Upper lobe of right lung (tissue), 1 donor: Measurements from ENCODE around the gene YIF1A. TPM values are rescaled to one million over a fixed set of nuclear protein-coding genes. Genes with fewer than 3 reads are reported as not detected.

Experiments used
- ATAC-seq: fragments of 200-7000 bp; cut with Tn5 transposase; one replicate; pipeline ENCODE4 v1.9.1; 2020; ENCODE audit warnings: mild to moderate bottlenecking, moderate library complexity
- DNase-seq: peaks from one replicate; pipeline ENCODE4 v3.0.0-alpha.2; 2020
- H3K27ac ChIP-seq: fragments of 200-600 bp; one replicate; pipeline ENCODE4 v1.8.0; 2022
- H3K27me3 ChIP-seq: fragments of 200-600 bp; one replicate; pipeline ENCODE4 v1.8.0; 2022; ENCODE audit warnings: mild to moderate bottlenecking
- H3K36me3 ChIP-seq: fragments of 200-600 bp; one replicate; pipeline ENCODE4 v1.8.0; 2022
- H3K4me1 ChIP-seq: fragments of 200-600 bp; one replicate; pipeline ENCODE4 v1.8.0; 2022
- H3K4me3 ChIP-seq: fragments of 200-600 bp; one replicate; pipeline ENCODE4 v1.8.0; 2022; ENCODE audit warnings: mild to moderate bottlenecking
- H3K9me3 ChIP-seq: fragments of 200-600 bp; one replicate; pipeline ENCODE4 v1.8.0; 2022
- intact Hi-C: fragments of 100-400 bp; cut with DNase I; formaldehyde crosslinking; loops from one replicate; pipeline ENCODE4 v1.11.0; 2022
- total RNA-seq: library from RNA; stranded (reverse); fragmentation: NEBNext Ultra II Directional; extraction: Animal tissue kit (Norgen Biotek cat#: 25700); gene quantifications from one replicate; pipeline ENCODE4 v1.2.1, GENCODE V29; 2021
- TF ChIP-seq, protein P1 (sequence below): fragments of 200-600 bp; IDR thresholded peaks from one replicate; pipeline ENCODE4 v1.8.0; 2022; ENCODE audit warnings: antibody characterized with exemption
- donor health status: DM: no; HTN: yes; CAD: no; lungs with severe emphysema.

The YIF1A gene
- total RNA-seq, 1 donor from 2014 or later: 66.9 TPM

GRCh38 chr11:66248903-66249302 is 40.0 kb downstream of the YIF1A start:
- Histone ChIP-seq H3K4me3 (no peak overlapping the region), H3K9me3 (no peaks in the 10 kb centered on the region), H3K27ac (no peak overlapping the region), H3K4me1 (no peaks in the 10 kb centered on the region), H3K27me3 (no peaks in the 10 kb centered on the region), H3K36me3 (peaks cover 5% of the 10 kb centered on the region)
- TF ChIP-seq, protein P1, sequence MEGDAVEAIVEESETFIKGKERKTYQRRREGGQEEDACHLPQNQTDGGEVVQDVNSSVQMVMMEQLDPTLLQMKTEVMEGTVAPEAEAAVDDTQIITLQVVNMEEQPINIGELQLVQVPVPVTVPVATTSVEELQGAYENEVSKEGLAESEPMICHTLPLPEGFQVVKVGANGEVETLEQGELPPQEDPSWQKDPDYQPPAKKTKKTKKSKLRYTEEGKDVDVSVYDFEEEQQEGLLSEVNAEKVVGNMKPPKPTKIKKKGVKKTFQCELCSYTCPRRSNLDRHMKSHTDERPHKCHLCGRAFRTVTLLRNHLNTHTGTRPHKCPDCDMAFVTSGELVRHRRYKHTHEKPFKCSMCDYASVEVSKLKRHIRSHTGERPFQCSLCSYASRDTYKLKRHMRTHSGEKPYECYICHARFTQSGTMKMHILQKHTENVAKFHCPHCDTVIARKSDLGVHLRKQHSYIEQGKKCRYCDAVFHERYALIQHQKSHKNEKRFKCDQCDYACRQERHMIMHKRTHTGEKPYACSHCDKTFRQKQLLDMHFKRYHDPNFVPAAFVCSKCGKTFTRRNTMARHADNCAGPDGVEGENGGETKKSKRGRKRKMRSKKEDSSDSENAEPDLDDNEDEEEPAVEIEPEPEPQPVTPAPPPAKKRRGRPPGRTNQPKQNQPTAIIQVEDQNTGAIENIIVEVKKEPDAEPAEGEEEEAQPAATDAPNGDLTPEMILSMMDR: no peak
- intact Hi-C loops: no loop called here
- DNase-seq: no peak
- ATAC-seq: no peak

DNA sequence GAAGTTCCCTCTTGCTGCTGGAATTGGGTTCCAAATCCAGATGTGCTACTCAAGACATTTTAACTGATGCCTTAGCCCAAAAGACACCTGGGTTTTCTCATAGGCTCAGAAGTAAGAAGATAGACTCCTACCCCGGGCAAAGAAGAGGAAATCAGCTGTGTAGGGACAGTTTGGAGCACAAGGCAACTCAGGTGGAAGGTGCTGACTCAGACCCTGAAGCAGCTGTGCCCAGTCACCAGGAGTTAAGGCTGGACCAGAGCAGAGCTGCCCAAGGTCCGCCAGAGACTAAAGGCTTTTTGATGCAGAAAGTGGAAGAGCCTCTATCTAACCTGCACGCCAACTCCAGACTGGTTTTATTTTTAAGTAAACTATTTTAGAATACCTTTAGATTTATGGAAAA is 41.1 kb downstream of the YIF1A start:
- ATAC-seq (no peak), DNase-seq (no peak)
- intact Hi-C loops: no loop called here
- TF ChIP-seq, protein P1: no peak
- H3K27ac ChIP-seq: no peak overlapping the region
- peaks cover 5% of the 10 kb centered on the region for H3K36me3 ChIP-seq
- no peaks in the 10 kb centered on the region for H3K27me3 ChIP-seq
- no peak overlapping the region for H3K4me3 ChIP-seq
- no peaks in the 10 kb centered on the region for H3K4me1 ChIP-seq
- H3K9me3 ChIP-seq: no peaks in the 10 kb centered on the region

- TF ChIP-seq, protein P1: no peak
- Histone ChIP-seq H3K27ac (no peak overlapping the region), H3K4me3 (no peak overlapping the region), H3K4me1 (no peaks in the 10 kb centered on the region), H3K9me3 (no peaks in the 10 kb centered on the region), H3K36me3 (peaks cover 6% of the 10 kb centered on the region), H3K27me3 (no peaks in the 10 kb centered on the region)
- intact Hi-C loops: no loop called here
- ATAC-seq: no peak
- DNase-seq: no peak
Observed at GRCh38 chr11:66247295-66247694, 41.6 kb downstream of the YIF1A start.

GRCh38 chr11:66243782-66244535 is 45.0 kb downstream of the YIF1A start:
- Histone ChIP-seq H3K27ac (no peak overlapping the region), H3K4me1 (no peaks in the 10 kb centered on the region), H3K27me3 (no peaks in the 10 kb centered on the region), H3K36me3 (peaks cover 39% of the 10 kb centered on the region), H3K9me3 (no peaks in the 10 kb centered on the region), H3K4me3 (no peak overlapping the region)
- intact Hi-C loops: no loop called here
- TF ChIP-seq, protein P1: no peak
- ATAC-seq: no peak
- DNase-seq: no peak

- peaks cover 50% of the 10 kb centered on the region for H3K36me3 ChIP-seq
- ATAC-seq (no peak), DNase-seq (no peak)
- H3K27ac ChIP-seq: no peak overlapping the region
- no peak overlapping the region for H3K4me3 ChIP-seq
- H3K27me3 ChIP-seq: no peaks in the 10 kb centered on the region
- H3K4me1 ChIP-seq: no peaks in the 10 kb centered on the region
- TF ChIP-seq, protein P1: no peak
- intact Hi-C loops: no loop called here
- H3K9me3 ChIP-seq: no peaks in the 10 kb centered on the region
Observed at GRCh38 chr11:66242095-66242765, 46.7 kb downstream of the YIF1A start.
